Jurkat, Clone E6-1 (cell line): ENCODE results near the gene MLPH.

ENCODE experiments used
- DNase-seq: peaks from one replicate; pipeline ENCODE4 v3.0.0-alpha.2; 2011; ENCODE audit warnings: low read depth, low spot score
- H3K4me3 ChIP-seq: 2 replicates; pipeline ENCODE4 v1.5.1; 2011; ENCODE audit warnings: mild to moderate bottlenecking, low read length, control low read depth, moderate library complexity

MLPH gene

GRCh38 chr2:237533668-237534161 is 46.7 kb downstream of the MLPH start:
- H3K4me3 ChIP-seq = no peak overlapping the region

DNA sequence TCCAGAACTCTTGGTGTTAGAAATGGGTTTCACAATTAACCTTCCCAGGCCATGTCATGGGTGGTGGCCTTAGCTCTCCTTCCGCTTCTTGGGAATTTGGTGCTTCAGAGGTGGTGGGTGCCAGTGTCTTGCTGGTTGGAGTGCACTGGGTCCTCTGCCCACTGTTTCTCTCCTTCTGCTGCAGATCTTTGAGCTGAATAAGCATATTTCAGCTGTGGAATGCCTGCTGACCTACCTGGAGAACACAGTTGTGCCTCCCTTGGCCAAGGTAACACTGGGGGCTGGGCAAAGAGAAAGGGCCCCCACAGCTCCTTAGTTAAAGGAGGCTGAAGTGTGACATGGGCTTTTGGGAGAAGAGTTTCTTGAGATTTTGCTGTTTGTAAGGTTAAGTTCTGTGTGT is 47.3 kb downstream of the MLPH start:
- DNase-seq = no peak

More at GRCh38 chr2:237533668-237534161, 46.7 kb downstream of the MLPH start:
- DNase-seq = no peak

DNA sequence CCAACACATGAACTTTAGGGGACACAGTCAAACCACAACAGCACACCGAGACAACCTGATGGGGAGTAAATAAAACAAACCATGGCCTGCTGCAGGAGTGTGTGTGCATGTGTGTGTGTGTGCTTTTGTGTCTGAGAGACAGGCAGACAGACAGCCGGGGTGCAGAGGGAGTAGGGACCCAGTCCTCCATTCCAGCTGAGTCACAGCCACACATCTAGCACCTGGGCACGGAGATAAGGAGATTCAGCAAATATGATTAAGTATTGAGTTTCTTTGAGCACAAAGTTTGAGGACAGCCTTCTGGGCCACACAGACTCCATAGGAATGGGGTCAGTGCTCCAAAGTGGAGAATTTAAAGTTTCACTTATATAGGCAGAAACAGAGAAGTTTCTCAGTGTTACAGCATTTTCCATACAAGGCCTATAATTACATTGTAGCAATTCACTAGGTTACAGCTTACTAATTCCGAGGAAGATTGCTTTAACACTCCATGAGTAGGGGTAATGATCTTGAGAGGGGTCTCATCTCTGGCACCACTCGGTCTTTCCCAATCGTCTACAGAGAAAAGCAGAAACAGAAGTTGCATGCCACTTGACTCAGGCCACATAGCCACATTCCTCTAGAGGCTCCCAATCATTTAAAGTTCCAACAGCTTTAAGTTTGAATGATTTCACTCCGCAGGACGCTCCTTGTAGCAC is 48.5 kb downstream of the MLPH start:
- no peak for DNase-seq
- H3K4me3 ChIP-seq = no peak overlapping the region

More for the DNA sequence above, 47.3 kb downstream of the MLPH start:
- H3K4me3 ChIP-seq = no peak overlapping the region

DNA sequence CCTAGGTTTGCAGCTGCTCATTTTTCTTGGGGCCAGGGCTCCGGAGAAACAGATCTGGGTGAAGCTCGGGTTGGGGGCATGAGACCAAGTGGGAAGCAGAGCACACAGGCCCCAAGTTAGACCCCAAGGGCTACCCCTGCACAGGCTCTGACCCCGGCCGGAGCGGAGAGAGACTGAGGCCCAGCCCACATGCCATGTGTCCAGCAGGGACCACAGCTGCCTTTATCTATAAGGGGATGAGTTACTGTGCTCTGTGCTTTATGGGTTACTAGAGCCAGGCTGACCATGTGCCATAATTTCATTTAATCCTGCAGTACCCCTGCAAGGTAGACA is 49.0 kb downstream of the MLPH start:
- DNase-seq = no peak
- no peak overlapping the region for H3K4me3 ChIP-seq

- DNase-seq = no peak
- no peak overlapping the region for H3K4me3 ChIP-seq
These were observed 49.6 kb downstream of the MLPH start for GRCh38 chr2:237536617-237537016.

GRCh38 chr2:237538001-237538720 is 51.1 kb downstream of the MLPH start:
- no peak overlapping the region for H3K4me3 ChIP-seq
- no peak for DNase-seq

- H3K4me3 ChIP-seq = no peak overlapping the region
- no peak for DNase-seq
These were observed 51.9 kb downstream of the MLPH start for GRCh38 chr2:237538901-237539300.

DNA sequence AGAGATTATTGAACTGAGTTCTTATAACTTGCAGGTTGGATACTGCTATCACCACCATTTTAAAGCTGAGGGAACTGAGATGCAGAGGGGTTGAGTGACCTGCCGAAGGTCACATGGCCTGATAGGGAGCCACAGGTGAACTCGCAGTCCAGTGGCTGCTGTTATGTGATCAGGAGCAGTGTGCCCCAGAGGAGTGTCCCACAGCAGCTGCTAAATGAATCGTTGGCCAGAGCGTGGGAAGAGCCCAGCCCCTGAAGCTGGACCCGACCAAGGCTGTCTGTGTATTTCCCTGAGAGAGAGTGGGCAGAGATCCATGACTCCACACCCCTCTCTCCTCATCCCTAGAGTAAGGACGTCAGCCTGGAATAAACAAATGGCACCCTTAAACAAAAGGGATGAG is 52.6 kb downstream of the MLPH start:
- H3K4me3 ChIP-seq = no peak overlapping the region
- DNase-seq = no peak

- no peak for DNase-seq
- no peak overlapping the region for H3K4me3 ChIP-seq
These were observed 53.2 kb downstream of the MLPH start for GRCh38 chr2:237540223-237540775.

DNA sequence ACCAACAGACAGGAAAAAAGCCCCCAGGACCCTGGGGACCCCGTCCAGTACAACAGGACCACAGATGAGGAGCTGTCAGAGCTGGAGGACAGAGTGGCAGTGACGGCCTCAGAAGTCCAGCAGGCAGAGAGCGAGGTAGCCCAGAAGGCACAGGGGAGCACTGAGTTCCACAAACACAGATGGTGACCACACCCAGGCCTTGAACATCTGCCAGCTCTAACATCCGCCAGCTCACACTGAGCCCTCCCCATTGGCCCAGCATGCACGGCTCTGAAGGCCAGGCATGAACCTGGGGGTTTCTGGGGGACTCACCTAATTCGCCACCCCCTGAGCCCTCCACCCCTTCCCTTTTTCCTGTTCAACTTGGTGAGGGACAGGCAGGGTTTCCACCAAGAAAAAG is 53.8 kb downstream of the MLPH start:
- H3K4me3 ChIP-seq = no peak overlapping the region
- no peak for DNase-seq

GRCh38 chr2:237541243-237541642 is 54.2 kb downstream of the MLPH start:
- no peak for DNase-seq
- no peak overlapping the region for H3K4me3 ChIP-seq

DNA sequence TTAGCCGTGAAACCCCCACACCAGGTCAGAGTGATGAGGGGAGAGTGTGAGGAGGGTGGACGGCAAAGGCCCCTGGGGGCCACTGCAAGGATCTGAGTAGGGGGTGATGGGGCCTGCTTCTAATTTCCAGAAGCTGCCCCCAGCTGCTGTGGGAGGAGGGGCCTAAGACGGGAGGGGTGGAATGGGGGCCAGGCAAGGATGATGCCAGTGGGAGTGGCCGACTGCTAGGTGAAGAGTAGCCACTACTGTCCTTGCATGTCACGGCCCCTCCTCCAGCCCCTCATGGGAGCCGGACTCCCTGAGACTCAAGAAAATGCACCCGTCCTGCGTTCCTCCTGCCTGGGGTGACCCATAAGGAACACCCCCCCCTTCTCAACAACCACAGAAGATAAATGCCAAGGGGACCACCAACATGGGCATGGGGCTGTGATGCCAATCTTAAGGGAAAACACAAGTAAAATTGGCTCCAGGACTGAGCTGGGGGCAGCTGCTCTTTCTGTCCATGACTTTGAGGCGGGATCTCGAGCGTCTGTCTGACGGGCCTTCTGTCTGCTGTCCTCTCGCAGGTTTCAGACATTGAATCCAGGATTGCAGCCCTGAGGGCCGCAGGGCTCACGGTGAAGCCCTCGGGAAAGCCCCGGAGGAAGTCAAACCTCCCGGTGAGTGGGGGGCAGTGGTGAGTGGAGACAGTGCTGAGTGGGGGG is 55.1 kb downstream of the MLPH start:
- H3K4me3 ChIP-seq = no peak overlapping the region
- no peak for DNase-seq

GRCh38 chr2:237546040-237546875 is 59.2 kb downstream of the MLPH start:
- H3K4me3 ChIP-seq = no peak overlapping the region
- no peak for DNase-seq

DNA sequence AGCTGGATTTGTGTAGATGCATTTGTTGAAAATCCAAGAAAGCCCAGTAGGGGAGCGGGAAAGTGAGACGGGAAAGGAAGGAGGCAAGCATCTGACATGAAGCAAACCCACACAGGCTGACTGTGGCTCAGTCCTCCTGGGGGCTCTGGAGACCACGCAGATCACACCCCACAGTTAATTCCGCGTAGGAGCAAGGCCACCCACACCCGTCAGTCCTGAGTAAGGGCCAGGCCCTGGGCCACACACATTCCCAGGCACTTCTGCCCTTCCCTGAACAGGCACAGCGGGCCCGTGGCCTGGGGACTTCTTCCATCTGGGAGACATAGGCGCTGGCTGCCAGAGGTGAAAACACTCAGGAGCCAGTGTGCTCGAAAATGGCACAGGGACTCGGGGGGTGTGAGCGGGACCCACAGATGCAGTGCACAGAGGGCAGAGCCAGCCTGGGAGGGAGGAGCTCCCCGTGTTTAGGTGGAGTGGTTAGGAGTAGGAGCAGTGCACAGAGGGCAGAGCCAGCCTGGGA is 59.9 kb downstream of the MLPH start:
- no peak for DNase-seq
- H3K4me3 ChIP-seq = no peak overlapping the region

GRCh38 chr2:237547841-237548416 is 60.9 kb downstream of the MLPH start:
- no peak for DNase-seq
- no peak overlapping the region for H3K4me3 ChIP-seq

DNA sequence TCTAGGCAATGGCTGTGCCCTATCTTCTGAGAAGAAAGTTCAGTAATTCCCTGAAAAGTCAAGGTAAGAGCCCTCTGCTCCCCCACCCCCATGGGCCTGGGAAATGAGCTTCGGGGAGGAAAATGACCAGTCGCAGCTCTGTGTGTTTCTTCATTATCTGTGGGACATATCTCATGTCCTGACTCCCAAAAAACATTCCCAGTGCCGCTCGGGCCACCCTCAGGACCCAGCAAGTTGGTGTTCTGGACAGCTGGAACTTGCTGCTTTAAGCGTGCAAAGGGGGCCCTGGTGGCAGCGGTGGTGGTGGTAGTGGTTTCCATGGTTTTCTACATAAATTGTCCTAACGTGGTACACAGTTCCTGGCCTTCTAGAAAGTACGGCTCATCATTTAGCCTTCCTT is 62.2 kb downstream of the MLPH start:
- no peak for DNase-seq

GRCh38 chr2:237549643-237550415 is 62.8 kb downstream of the MLPH start:
- DNase-seq = no peak
- H3K4me3 ChIP-seq = no peak overlapping the region

More for the DNA sequence above, 62.2 kb downstream of the MLPH start:
- H3K4me3 ChIP-seq = no peak overlapping the region

- DNase-seq = no peak
- no peak overlapping the region for H3K4me3 ChIP-seq
These were observed 64.1 kb downstream of the MLPH start for GRCh38 chr2:237551071-237551574.
